GM19238 (cell line): ENCODE measurements around the gene MAP3K5.
"Not testable (repeated sequence)": the region's sequence is repeated elsewhere in the genome, so short reads cannot be mapped to it uniquely, and the experiment has no call there.

Experiments
- DNase-seq: peaks from one replicate; pipeline ENCODE4 v3.0.0; 2011; ENCODE audit warnings: low spot score; ENCODE audit not compliant: insufficient read length

The MAP3K5 gene

DNA sequence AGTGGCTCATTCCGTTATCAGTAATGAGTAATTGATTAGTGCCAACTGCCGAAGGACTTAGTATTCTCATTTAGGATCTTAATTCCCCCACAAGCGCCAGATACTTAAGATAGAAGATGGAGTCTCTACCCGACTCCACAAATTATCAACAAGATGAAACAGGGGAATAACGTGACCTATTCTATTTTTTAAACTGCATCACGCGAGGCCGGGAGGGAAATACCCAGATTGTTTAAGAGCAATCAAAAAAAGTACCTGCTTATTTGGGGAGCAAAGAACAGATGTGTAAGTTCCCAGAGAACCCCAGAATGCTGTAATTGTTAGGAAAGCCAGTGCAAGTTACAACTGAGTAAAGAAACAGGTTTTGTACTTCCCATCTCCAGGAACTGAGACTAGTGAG, 1.1 kb upstream of the MAP3K5 start:
- DNase-seq: no peak

DNA sequence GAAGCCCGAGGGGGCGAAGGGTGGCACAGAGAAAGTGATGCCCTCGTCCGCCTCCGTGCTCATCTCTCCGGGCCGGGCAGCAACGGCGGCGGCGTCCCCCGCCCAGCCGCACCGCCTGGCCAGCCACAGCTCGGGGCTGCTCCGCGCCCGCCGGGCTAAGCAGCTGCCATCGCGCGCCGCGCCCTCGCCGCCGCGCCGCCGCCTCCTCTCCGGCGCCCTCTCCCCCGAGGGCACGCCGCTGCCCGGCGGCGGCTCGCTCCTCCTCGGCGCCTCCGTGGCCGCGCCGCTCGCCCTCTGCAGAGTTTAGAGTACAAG, 225 bp downstream of the MAP3K5 start:
- DNase-seq: no peak

DNA sequence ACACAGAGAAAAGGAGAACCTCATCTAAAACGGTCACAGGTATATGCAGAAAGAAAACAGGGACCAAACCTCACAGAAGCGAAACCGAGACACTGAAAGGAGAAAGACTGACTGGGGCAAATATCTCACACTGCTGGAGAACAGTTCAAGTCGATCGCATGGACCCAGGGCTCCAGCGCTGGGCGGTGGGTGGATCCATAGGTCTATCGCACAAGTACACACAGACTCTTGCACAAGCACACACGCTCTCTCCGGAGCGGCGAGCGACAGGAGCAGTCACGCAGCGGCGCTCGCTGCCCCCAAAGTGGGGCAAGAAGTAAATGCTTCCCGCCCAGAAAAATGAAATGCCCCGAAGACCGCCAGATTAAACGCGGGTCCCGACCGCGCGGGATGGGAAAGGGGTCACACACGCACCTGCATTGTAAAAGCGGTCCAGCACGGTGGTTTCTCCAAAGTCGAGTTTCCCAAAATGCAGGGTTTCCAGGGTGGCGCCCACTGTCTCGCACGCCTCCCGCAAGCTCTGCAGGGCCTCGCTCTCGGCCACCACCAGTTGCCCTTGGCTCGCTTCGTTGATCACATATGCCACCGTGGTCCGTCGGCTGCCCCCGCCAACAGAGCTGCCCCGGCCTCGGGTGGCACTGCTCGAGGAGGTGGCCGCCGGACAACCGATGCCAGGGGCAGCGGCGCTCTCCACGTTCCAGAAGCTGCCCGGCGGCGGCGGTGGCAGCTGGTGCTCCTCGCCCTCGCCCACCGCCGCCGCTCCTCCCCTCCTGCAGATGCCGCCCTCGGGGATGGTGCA, 782 bp downstream of the MAP3K5 start:
- peak; percentile 4 for DNase-seq

DNA sequence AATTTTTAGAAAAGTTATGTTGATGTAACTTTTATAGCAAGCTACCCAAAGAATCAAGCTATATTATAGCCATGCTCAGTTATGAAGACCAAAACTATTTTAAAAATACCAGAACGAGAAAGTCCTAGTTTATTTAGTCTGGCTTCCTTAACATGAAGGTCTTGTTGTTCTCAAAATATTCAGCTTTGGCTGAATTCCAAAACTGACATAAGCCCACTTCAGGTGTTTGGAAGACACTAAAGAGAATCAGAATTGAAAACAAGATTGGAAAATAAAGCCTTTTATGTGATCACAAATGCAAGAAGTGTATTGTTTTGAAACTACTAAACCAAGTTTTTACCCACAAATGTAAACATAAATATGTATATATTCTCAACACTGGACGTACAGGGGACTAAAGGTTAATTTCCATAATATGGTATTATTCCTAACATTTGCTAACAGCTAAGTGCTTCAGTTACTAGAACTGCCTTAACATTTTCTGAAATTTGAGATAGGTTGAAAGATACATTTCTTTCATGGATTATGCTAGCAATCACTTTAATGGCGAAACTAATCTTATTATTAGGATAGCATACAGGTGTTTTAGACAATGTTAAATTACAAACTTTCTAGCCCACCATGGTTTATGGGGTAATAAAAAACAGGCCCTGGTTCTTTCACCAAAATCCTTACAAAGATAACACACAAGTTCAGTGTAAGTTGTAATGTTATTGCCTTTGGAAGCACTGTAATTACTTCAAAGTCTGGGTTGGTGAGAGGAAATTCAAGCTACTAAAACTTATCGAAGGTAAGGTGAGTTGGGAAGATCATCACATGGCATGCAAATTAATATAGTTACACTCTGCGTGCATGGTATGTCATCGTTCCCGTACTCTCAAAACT, 1.6 kb downstream of the MAP3K5 start:
- no peak for DNase-seq

DNA sequence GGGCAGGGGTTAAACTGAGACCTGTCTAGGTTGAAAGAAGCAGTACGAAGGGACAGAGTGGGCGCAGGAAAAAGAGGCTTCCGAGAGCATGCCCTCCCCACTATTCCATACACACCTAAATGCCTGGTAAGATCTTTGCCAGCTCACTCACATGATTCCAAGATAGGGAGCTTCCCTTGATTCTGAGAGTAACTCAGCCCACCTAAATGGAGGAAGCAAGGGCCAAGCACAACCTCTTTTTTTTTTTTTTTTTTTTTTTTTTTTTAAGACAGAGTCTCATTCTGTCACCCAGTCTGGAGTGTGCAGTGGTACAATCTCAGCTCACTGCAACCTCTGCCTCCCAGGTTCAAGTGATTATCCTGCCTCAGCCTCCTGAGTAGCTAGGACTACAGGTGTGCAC, 2.8 kb downstream of the MAP3K5 start:
- DNase-seq: not testable (repeated sequence)

DNA sequence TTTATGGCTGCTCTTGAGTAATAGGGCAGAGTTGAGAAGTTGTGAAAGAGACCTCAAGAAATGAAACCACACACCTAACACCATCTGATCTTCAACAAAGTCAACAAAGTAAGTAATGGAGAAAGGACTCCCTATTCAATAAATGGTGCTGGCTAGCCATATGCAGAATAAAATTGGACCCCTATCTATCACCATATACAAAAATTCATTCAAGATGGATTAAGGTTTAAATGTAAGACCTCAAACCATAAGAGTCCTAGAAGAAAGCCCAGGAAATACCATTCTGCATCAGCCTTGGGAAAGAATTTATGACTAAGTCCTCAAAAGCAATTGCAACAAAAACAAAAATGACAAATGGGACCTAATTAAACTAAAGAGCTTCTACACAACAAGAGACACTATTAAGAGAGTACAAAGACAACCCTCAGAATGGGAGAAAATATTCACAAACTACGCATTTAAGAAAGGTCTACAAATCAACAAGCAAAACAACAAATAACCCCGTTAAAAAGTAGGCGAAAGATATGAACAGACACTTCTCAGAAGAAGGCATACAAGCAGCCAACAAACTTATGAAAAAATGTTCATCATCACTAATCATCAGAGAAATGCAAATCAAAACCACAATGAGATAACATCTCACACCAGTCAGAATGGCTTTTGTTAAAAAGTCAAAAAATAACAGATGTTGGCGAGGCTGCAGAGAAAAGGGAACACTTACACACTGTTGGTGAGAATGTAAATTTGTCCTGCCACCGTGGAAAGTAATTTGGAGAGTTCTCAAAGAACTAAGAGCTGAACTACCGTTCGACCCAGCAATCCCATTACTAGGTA, 4.0 kb downstream of the MAP3K5 start:
- no peak for DNase-seq

DNA sequence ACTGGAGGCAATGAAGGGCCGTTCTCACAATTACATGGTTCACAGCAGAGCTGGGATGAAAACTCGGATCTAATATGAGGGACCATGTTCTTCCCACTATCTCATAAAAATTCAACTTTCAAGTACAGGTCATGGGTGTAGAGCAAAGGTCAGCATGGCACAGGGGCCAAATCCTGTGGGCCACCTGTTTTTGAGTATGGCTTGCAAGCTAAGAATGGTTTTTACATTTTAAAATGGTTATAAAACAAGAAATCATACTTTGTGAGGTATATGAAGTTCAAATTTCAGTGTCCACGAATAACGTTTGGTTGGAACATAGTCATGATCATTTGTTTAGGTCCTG, 4.6 kb downstream of the MAP3K5 start:
- no peak for DNase-seq

DNA sequence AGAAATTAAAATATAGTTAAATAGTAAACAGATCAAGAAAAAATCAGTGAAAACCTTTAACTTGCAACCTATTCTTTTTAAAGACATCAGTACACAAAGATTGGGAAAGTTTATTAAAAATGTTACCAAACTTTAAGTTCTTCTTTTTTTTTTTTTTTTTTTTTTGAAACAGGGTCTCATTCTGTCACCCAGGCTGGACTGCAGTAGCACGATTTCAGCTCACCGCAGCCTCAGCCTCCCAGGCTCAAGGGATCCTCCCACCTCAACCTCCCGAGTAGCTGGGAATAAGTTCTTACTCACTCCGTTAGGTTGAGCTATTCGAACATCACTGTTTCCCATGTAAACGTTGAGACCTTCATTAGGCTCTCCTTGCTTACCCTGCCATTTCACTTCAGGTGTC, 5.6 kb downstream of the MAP3K5 start:
- DNase-seq: no peak

DNA sequence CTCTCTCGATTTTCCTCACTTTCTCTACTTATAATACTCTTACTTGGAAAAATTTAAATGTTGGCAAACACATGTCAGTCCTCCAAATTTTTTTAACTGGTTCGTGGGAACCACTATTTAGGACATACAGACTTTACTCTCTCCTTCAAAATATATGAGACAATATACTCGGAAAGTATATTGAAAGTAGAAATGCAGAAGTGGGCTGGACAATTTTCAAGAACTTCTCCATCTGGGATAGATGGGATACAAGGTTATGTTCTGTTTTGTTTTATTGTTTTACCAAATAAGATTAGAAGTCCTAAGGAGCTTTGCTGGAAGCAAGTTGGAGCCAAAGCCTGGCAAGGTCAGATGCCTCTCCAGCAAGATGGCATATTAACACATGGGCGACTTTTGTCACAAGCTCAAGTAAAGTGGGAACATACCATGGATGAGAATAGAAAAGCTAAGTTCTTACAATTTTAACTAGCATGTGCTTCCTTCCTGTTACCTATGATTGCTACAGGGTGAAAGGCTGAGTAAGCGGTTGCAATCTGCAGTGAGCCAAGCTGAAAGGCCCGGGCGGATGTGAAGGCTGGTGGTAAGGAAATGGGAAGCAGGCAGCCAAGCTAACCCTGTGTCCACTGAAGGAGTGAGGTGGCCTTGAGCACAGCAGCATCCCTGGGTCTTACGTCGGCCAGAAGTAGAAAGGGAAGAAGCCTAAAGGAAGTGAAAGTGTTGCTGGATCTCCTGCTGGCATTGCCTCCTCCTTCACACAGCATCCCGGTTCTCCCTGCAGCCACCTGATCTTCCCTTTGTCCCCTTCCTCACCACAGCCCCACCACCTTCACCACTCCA, 7.1 kb downstream of the MAP3K5 start:
- DNase-seq: no peak

DNA sequence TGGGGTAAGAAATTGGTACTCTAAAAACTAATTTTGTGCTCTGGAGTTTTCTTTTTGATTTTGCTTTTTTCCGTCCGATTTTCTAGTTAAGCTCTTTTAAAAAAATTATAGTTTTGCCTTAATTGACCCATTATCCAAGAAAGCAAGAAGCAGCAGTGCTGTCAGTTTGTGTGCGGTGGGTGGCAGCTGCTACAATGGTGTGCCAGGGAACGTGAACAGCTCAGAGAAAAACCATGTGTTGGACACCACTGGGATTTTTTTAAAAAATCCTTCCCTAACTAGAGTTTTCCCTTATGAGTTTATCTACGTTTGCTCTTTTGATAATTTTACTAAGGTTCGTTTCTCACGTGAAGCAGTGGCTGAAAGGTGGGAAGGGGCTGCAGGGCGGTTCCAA, 8.0 kb downstream of the MAP3K5 start:
- no peak for DNase-seq

DNA sequence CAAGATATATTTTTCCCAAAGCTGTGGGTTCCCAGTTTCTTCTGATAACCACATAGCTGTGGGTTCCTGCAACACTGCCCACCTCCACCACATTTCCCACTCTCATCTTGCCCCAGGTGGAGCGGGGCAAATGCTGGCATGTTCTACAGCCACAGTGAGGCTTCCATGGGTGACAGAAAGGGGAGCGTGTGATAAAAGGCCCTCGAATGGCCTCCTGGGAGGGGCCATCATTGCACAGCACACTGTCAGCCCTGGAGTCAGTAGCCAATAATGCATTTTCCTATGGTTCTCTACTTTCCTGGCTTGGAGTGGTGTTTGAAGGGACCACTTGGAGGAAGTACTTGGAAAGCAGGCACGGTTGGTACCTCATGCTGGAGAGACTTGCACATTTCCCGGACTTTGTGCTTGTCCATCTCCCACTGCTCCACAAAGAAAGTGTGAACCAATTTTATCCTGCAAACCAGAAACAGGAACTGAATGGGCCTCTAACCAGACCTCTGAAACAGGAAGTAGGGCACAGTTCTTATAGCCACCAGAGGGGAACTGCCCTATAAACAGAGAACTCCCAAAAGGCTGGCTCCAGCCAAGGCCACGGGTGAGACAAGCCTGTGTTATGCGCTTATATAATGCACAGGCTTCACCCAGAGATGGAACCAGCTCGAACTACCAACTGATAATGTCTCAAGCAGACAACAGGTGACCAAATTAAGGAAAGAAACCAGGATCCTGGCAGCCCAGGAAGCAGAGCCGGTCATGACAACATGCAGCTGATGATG, 8.6 kb downstream of the MAP3K5 start:
- DNase-seq: no peak

DNA sequence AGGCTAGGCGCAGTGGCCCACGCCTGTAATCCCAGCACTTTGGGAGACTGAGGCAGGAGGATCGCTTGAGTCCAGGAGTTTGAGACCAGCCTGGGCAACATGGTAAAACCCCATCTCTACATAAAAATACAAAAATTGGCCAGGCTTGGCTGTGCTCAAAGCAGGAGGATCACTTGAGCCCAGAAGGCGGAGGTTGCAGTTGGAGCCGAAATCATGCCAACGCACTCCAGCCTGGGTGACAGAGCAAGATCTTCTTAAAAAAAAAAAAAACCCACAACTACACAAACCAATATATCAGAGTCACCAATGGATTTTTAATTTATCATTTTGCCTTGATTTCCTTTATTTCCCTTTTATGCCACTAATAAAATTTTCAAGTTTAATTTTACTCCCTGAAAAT, 9.3 kb downstream of the MAP3K5 start:
- DNase-seq: no peak

DNA sequence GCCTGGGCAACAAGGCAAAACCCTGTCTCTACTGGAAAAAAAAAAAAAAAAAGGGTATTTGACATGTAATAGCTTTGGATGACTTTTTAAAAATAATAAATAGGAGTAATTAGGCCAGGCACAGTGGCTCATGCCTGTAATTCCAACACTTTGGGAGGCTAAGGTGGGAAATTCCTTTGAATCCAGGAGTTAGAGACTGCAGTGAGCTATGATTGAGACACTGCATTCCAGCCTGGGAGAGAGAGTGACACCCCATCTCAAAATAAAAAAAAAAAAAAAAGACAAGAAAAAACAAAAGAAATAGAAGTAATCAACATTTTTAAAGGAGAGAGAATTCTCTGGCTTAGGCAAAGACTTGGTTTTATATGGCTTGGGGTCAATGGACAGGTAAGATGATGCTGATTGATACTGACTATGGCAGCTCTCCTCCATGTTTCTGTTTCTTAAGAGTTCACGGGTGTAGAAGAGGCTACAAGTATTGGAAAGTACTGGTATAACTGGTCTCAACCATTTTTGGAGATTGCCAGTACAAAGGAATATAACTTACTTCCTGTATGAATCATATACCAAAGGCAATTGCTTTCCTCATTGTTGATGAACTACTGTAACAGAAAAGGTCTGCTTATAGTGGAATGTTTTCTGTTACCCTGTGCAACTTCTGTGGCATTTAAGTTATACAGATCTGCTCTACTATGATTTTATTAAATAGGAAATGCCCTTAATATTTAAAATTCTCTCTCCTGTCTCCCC, 10.1 kb downstream of the MAP3K5 start:
- DNase-seq: no peak

DNA sequence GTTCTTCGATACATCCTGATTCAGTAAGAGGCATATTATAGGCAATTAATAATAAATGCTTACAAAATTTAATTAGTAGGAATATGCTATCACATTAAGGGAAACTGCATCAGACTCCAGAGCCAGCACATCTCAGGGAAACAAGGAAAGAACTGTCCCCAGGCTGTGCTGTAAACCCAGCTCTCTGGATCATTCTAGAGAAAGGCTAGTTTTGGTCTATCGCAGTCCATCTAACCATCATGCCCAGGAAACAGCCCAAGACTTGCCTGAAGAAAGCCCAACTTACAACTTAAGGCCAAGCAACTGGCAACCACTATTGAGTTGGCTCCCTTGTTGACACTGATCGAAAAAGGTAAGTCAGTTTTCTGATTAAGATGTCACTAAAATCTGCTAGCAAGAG, 11.3 kb downstream of the MAP3K5 start:
- DNase-seq: no peak

DNA sequence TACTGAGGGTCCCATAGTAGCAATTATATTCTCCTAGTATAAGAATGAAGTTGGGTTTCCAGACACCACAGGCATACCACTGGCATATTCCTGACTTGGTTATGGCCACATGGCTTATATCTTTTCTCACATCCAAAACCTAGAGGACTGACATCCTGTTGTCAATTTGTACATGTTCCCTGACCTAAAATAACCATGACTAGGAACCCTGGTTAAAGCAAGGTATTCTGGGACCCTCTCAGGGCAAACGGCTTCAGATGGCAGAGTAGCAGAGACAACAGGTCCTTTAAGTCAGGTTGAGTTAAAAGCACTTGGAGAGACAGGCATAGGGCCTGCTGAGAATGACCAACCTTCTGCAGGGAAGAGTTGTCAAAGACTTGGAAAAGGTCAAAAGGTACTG, 12.6 kb downstream of the MAP3K5 start:
- no peak for DNase-seq

DNA sequence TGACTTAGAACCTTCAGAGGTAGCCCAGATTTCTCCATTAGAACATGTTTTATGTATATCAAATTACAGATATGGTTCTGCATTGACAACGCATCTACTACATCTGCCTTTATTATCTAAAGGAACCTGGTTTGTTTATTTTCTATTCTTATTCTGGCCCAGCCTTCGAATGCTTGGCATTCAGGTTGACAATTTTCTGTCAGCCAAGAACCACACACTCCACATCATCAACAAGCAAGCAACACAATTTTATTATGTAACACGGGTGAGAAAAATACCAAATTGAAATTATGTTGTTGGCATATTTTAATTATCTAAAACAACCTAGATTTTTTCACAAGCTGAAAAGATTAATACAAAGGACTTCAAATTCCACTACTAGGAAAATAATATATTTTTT, 14.6 kb downstream of the MAP3K5 start:
- no peak for DNase-seq

DNA sequence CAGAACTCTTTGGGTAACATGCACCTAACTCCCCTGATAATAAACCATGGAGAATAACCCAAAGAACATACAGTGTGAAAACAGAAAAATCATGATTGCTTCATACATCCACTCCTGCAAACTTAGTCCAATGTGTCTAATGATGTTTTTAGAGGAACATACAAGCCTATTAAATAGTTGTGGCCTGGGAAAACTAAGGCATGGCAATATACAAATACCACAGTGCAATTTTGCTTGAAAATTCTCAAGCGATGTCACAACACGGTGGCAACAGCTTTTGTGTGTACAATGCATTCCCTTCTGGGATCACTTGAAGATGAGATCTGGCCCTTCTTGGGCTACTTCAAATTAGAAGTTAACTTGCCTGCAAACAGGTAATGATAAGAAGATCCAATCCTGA, 16.7 kb downstream of the MAP3K5 start:
- no peak for DNase-seq

DNA sequence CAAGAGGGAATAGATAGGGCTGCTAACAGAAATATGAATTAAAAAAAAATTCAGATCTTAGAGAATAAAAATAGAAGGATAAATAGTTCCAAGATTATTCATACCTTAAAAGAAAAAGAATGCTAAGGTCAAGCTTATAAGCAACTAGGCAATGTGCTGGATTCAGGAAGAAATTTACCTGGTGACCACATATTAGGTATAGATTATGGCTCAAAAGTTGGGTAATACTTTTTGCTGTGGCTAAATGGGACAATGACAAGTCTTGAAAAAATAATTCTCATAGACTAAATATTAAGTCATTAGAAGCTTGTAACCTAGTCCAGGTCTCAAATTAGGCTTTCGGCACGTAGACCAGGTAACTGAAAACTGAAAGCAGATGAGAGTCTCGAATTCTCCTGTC, 17.2 kb downstream of the MAP3K5 start:
- DNase-seq: no peak

DNA sequence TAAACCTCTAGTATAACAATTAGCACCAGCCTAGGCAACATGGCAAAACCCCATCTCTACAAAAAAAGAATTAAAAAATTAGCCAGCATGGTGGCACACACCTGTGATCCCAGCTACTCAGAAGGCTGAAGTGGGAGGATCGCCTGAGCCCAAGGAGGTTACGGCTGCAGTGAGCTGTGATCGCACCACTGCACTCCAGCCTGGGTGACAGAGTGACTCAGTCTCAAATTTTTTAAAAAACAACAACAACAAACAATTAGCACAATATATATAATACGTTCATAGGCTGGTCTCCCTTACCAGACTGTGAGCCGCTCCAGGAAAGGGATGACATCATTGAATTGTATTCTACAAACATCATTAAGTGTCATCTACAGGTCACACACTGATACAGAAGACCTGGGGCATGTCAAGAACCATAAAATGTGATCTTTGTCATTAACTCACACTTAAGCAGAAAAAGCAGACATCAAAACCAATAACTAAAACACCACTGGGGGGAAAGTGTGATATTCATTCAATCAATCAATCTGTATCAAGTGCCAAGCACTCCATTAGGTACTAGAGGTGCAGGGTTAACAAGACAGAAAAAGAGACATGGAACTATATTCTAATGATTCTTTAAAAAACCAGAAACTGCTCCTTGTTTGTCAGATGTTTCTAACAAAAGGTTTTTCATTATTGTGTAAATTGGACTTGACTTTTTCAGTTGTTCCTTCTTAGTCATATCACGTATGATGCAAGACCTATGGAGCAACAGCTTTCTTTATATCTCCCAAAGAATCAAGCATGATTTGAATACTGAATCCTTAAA, 17.8 kb downstream of the MAP3K5 start:
- no peak for DNase-seq
